ENCODE results near the gene DIS3L2. TPM values are rescaled to one million over a fixed set of nuclear protein-coding genes. Genes with fewer than 3 reads are reported as not detected.

DIS3L2 gene
- total RNA-seq, 1 donor from 2014 or later, result 24.0 TPM

DNA sequence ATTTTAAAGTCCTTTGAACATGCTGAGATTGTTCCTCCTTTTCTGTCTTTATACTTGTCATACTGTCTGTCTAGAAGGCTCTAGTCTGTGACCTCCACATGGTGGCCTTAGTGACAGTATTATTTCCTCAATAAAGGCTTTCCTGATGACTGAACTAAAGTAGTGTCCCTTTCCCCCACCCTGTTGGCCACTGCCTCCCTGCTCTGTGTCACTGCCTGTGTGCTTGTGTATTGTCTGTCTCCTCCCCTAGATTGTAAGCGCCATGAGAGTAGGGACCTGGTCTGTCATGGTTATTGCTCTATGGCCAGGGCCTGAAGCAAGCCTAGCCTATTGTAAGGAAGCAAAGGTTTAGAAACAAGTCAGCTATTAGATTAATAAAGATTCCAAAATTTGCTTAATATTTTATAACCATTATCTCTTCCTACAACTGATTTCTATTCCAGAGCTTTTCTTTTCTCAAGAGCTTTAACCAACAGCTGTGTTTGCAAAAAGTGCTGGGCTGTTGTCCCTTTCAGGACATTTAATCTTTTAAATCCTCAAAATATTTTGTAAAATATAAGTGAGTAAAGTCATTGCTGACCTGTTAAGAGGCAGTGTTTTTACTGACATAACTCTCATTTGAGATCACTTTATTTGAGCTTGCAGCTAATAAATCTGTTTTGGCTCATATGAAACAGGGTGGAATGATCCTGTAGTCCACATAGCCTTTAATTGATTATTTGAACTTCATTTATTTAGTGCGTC lies 35.5 kb downstream of the DIS3L2 start:
- no peak overlapping the region for H3K4me3 Mint-ChIP-seq (ENCODE audit: unreplicated experiment)
- Histone ChIP-seq H3K4me1 (ENCODE audit: insufficient read depth, low read length) (peaks cover 1% of the 10 kb centered on the region), H3K36me3 (ENCODE audit: insufficient read depth, low read length) (no peaks in the 10 kb centered on the region), H3K79me2 (ENCODE audit: insufficient read depth, low read length) (peaks cover 31% of the 10 kb centered on the region), H4K20me1 (ENCODE audit: insufficient read depth, low read length) (peaks cover 46% of the 10 kb centered on the region), H2AFZ (ENCODE audit: low read depth, low read length) (no peak overlapping the region), H3K27ac (ENCODE audit: low read depth, low read length) (no peak overlapping the region), H3K9ac (ENCODE audit: low read length) (no peak overlapping the region), H3K27me3 (ENCODE audit: insufficient read depth, low read length) (no peaks in the 10 kb centered on the region), H3K9me3 (ENCODE audit: insufficient read depth, low read depth, low read length) (no peaks in the 10 kb centered on the region), H3K4me2 (ENCODE audit: low read length) (no peak overlapping the region), H3K4me3 (ENCODE audit: insufficient read depth, low read depth, low read length) (no peak overlapping the region)
- H3K4me1 Mint-ChIP-seq (ENCODE audit: low read depth, unreplicated experiment), result peaks cover 10% of the 10 kb centered on the region
- no peaks in the 10 kb centered on the region for H3K9me3 Mint-ChIP-seq (ENCODE audit: unreplicated experiment)
- peaks cover 3% of the 10 kb centered on the region for H3K36me3 Mint-ChIP-seq (ENCODE audit: low read depth, unreplicated experiment)
- H3K27ac Mint-ChIP-seq (ENCODE audit: unreplicated experiment), result no peak overlapping the region
- TF ChIP-seq EZH2 (IDR thresholded peaks at IDR 0.05; ENCODE audit: insufficient read depth, low read length), result no peak
- TF ChIP-seq, protein P1, sequence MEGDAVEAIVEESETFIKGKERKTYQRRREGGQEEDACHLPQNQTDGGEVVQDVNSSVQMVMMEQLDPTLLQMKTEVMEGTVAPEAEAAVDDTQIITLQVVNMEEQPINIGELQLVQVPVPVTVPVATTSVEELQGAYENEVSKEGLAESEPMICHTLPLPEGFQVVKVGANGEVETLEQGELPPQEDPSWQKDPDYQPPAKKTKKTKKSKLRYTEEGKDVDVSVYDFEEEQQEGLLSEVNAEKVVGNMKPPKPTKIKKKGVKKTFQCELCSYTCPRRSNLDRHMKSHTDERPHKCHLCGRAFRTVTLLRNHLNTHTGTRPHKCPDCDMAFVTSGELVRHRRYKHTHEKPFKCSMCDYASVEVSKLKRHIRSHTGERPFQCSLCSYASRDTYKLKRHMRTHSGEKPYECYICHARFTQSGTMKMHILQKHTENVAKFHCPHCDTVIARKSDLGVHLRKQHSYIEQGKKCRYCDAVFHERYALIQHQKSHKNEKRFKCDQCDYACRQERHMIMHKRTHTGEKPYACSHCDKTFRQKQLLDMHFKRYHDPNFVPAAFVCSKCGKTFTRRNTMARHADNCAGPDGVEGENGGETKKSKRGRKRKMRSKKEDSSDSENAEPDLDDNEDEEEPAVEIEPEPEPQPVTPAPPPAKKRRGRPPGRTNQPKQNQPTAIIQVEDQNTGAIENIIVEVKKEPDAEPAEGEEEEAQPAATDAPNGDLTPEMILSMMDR (IDR thresholded peaks at IDR 0.05; ENCODE audit: insufficient read depth, low read depth, low read length), result no peak
- DNase-seq (ENCODE audit: low read depth), result no peak
- H3K27me3 Mint-ChIP-seq (ENCODE audit: low read depth, unreplicated experiment), result no peaks in the 10 kb centered on the region
- no peak for FAIRE-seq

DNA sequence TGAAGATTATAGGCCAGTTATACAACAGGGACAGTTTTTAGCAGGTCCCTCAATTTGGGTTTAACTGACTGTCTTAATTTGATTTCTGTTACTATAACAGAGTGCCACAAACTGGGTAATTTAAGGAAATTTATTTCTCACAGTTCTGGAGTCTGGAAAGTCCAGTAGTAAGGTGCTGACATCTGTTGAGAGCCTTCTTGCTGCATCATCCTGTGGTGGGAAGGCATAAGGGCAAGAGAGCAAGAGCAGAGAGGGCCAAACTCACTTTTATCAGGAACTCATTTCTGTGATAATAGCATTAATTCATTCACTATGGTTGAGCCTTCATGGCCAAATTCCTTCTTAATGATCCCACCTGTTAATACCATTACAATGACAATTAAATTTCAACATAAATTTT lies 36.5 kb downstream of the DIS3L2 start:
- H3K9me3 ChIP-seq (ENCODE audit: insufficient read depth, low read depth, low read length), result no peaks in the 10 kb centered on the region
- no peak overlapping the region for H3K9ac ChIP-seq (ENCODE audit: low read length)
- no peaks in the 10 kb centered on the region for H3K4me1 Mint-ChIP-seq (ENCODE audit: low read depth, unreplicated experiment)
- no peaks in the 10 kb centered on the region for H3K27me3 Mint-ChIP-seq (ENCODE audit: low read depth, unreplicated experiment)
- TF ChIP-seq EZH2 (IDR thresholded peaks at IDR 0.05; ENCODE audit: insufficient read depth, low read length), result no peak
- TF ChIP-seq, protein P1 (IDR thresholded peaks at IDR 0.05; ENCODE audit: insufficient read depth, low read depth, low read length), result no peak
- H3K27ac Mint-ChIP-seq (ENCODE audit: unreplicated experiment), result no peak overlapping the region
- no peaks in the 10 kb centered on the region for H3K27me3 ChIP-seq (ENCODE audit: insufficient read depth, low read length)
- no peak overlapping the region for H3K4me3 Mint-ChIP-seq (ENCODE audit: unreplicated experiment)
- H3K36me3 Mint-ChIP-seq (ENCODE audit: low read depth, unreplicated experiment), result peaks cover 3% of the 10 kb centered on the region
- no peaks in the 10 kb centered on the region for H3K4me1 ChIP-seq (ENCODE audit: insufficient read depth, low read length)
- no peaks in the 10 kb centered on the region for H3K36me3 ChIP-seq (ENCODE audit: insufficient read depth, low read length)
- peaks cover 35% of the 10 kb centered on the region for H3K79me2 ChIP-seq (ENCODE audit: insufficient read depth, low read length)
- no peak overlapping the region for H3K27ac ChIP-seq (ENCODE audit: low read depth, low read length)
- no peak overlapping the region for H3K4me2 ChIP-seq (ENCODE audit: low read length)
- peaks cover 44% of the 10 kb centered on the region for H4K20me1 ChIP-seq (ENCODE audit: insufficient read depth, low read length)
- H2AFZ ChIP-seq (ENCODE audit: low read depth, low read length), result no peak overlapping the region
- FAIRE-seq, result no peak
- no peaks in the 10 kb centered on the region for H3K9me3 Mint-ChIP-seq (ENCODE audit: unreplicated experiment)
- H3K4me3 ChIP-seq (ENCODE audit: insufficient read depth, low read depth, low read length), result no peak overlapping the region
- no peak for DNase-seq (ENCODE audit: low read depth)

DNA sequence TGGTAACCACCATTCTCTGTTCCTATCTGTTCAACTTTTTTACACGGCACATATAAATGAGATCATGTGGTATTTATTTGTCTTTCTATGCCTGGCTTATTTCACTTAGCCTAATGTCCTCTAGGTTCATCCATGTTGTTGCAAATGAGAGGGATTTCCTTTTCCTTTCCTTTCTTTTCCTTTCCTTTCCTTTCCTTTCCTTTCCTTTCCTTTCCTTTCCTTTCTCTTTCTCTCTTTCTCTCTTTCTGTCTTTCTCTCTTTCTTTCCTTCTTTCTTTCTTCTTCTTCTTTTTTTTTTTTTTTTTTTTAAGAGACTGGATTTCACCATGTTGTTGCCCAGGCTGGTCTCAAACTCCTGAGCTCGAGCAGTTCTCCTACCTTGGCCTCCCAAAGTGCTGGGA lies 38.9 kb downstream of the DIS3L2 start:
- no peaks in the 10 kb centered on the region for H3K4me1 ChIP-seq (ENCODE audit: insufficient read depth, low read length)
- no peaks in the 10 kb centered on the region for H3K27me3 Mint-ChIP-seq (ENCODE audit: low read depth, unreplicated experiment)
- H3K9me3 Mint-ChIP-seq (ENCODE audit: unreplicated experiment), result no peaks in the 10 kb centered on the region
- H4K20me1 ChIP-seq (ENCODE audit: insufficient read depth, low read length), result peaks cover 46% of the 10 kb centered on the region
- DNase-seq (ENCODE audit: low read depth) (no peak), FAIRE-seq (no peak)
- TF ChIP-seq EZH2 (IDR thresholded peaks at IDR 0.05; ENCODE audit: insufficient read depth, low read length), result no peak
- TF ChIP-seq, protein P1 (IDR thresholded peaks at IDR 0.05; ENCODE audit: insufficient read depth, low read depth, low read length), result no peak
- no peaks in the 10 kb centered on the region for H3K36me3 ChIP-seq (ENCODE audit: insufficient read depth, low read length)
- H3K4me1 Mint-ChIP-seq (ENCODE audit: low read depth, unreplicated experiment), result no peaks in the 10 kb centered on the region
- no peak overlapping the region for H3K4me2 ChIP-seq (ENCODE audit: low read length)
- H2AFZ ChIP-seq (ENCODE audit: low read depth, low read length), result no peak overlapping the region
- H3K79me2 ChIP-seq (ENCODE audit: insufficient read depth, low read length), result peaks cover 39% of the 10 kb centered on the region
- no peak overlapping the region for H3K27ac ChIP-seq (ENCODE audit: low read depth, low read length)
- no peak overlapping the region for H3K9ac ChIP-seq (ENCODE audit: low read length)
- H3K36me3 Mint-ChIP-seq (ENCODE audit: low read depth, unreplicated experiment), result peaks cover 3% of the 10 kb centered on the region
- no peaks in the 10 kb centered on the region for H3K9me3 ChIP-seq (ENCODE audit: insufficient read depth, low read depth, low read length)
- H3K4me3 ChIP-seq (ENCODE audit: insufficient read depth, low read depth, low read length), result no peak overlapping the region
- H3K4me3 Mint-ChIP-seq (ENCODE audit: unreplicated experiment), result no peak overlapping the region
- no peaks in the 10 kb centered on the region for H3K27me3 ChIP-seq (ENCODE audit: insufficient read depth, low read length)
- peak overlapping the region; percentile 38 for H3K27ac Mint-ChIP-seq (ENCODE audit: unreplicated experiment)
